CD14-positive monocyte (primary cell): Measurements from ENCODE around the gene GPC6. TPM values are rescaled to one million over a fixed set of nuclear protein-coding genes. Genes with fewer than 3 reads are reported as not detected.
"Not testable (repeated sequence)": the region's sequence is repeated elsewhere in the genome, so short reads cannot be mapped to it uniquely, and the experiment has no call there.

ENCODE experiments used
- DNase-seq, 3 donors: peaks; one replicate each; pipeline ENCODE4 v3.0.0-alpha.2; 2011 to 2022
- H2AFZ ChIP-seq: 2 replicates; pipeline ENCODE4 v1.6.0; 2012; ENCODE audit warnings: mild to moderate bottlenecking, low read depth, low read length, inconsistent platforms; ENCODE audit not compliant: insufficient read depth, poor library complexity, severe bottlenecking
- H3K27ac ChIP-seq, 2 donors: 1 replicate in 1 of 2; 2 replicates in 1 of 2; pipeline ENCODE4 v1.5.1; 2012 to 2013; ENCODE audit warnings: low read length in 2 of 2, control low read depth in 1 of 2, inconsistent platforms in 1 of 2, low read depth in 1 of 2, mild to moderate bottlenecking in 1 of 2
- H3K27me3 ChIP-seq, 2 donors: one replicate each; pipeline versions ENCODE4 v1.6.0 to v1.6.1; 2011 to 2013; ENCODE audit warnings: low read length in 2 of 2; ENCODE audit not compliant: control insufficient read depth in 2 of 2, insufficient read depth in 2 of 2
- H3K36me3 ChIP-seq, 2 donors: replicated peaks in 1 of 2; 1 replicate in 1 of 2; 2 replicates in 1 of 2; pipeline versions ENCODE4 v1.5.1 to v1.6.1; 2012 to 2013; ENCODE audit warnings: low read length in 2 of 2, control low read depth in 1 of 2, inconsistent platforms in 1 of 2, mild to moderate bottlenecking in 1 of 2; ENCODE audit not compliant: insufficient read depth in 2 of 2, control insufficient read depth in 1 of 2
- H3K4me1 ChIP-seq, 2 donors: 1 replicate in 1 of 2; 2 replicates in 1 of 2; pipeline versions ENCODE4 v1.5.1 to v1.6.1; 2012 to 2013; ENCODE audit warnings: low read length in 2 of 2, control low read depth in 1 of 2, inconsistent platforms in 1 of 2, mild to moderate bottlenecking in 1 of 2, moderate library complexity in 1 of 2; ENCODE audit not compliant: insufficient read depth in 2 of 2, control insufficient read depth in 1 of 2
- H3K4me2 ChIP-seq: replicated peaks from 2 replicates; pipeline ENCODE3; 2012; ENCODE audit warnings: low read length, moderate library complexity, mild to moderate bottlenecking; ENCODE audit not compliant: poor library complexity, severe bottlenecking; ENCODE audit errors: extremely low read depth
- H3K4me3 ChIP-seq, 3 experiments: fragments of 200-600 bp in 1 of 3; sonication (generic) in 1 of 3; replicated peaks in 1 of 3; 1 replicate in 2 of 3; 2 replicates in 1 of 3; pipeline ENCODE4 v1.5.1; 2011 to 2013; ENCODE audit warnings: low read length in 3 of 3, mild to moderate bottlenecking in 3 of 3, control low read depth in 2 of 3, low read depth in 2 of 3, inconsistent platforms in 1 of 3, moderate library complexity in 1 of 3
- H3K79me2 ChIP-seq: 2 replicates; pipeline ENCODE4 v1.6.0; 2012; ENCODE audit warnings: mild to moderate bottlenecking, control low read depth, inconsistent platforms, low read length, moderate library complexity; ENCODE audit not compliant: insufficient read depth
- H3K9ac ChIP-seq: 2 replicates; pipeline ENCODE4 v1.6.0; 2017; ENCODE audit warnings: low read length, mild to moderate bottlenecking; ENCODE audit not compliant: insufficient read depth, poor library complexity, severe bottlenecking
- H3K9me3 ChIP-seq, 2 donors: replicated peaks in 1 of 2; 1 replicate in 1 of 2; 2 replicates in 1 of 2; pipeline versions ENCODE4 v1.5.1 to v1.6.1; 2012 to 2013; ENCODE audit warnings: low read length in 2 of 2, control low read depth in 1 of 2; ENCODE audit not compliant: control insufficient read depth in 1 of 2, insufficient read depth in 1 of 2
- H4K20me1 ChIP-seq: 2 replicates; pipeline ENCODE4 v1.6.0; 2012; ENCODE audit warnings: mild to moderate bottlenecking, low read length, control low read depth, moderate library complexity; ENCODE audit not compliant: insufficient read depth
- H3K27ac Mint-ChIP-seq, 7 donors: one replicate each; pipeline ENCODE4 v1.8.0; 2020; ENCODE audit warnings: mild to moderate bottlenecking in 7 of 7, mixed read lengths in 7 of 7, moderate library complexity in 6 of 7, inconsistent platforms in 2 of 7
- H3K27me3 Mint-ChIP-seq, 3 donors: one replicate each; pipeline ENCODE4 v1.8.0; 2021 to 2022; ENCODE audit warnings: low read depth in 3 of 3, mild to moderate bottlenecking in 3 of 3, mixed read lengths in 3 of 3, moderate library complexity in 3 of 3, inconsistent platforms in 1 of 3
- H3K36me3 Mint-ChIP-seq, 2 donors: one replicate each; pipeline ENCODE4 v1.8.0; 2020; ENCODE audit warnings: mixed read lengths in 2 of 2, inconsistent platforms in 1 of 2, mild to moderate bottlenecking in 1 of 2
- H3K4me1 Mint-ChIP-seq: one replicate; pipeline ENCODE4 v1.8.0; 2020; ENCODE audit warnings: mild to moderate bottlenecking, mixed read lengths
- H3K4me3 Mint-ChIP-seq, 2 donors: one replicate each; pipeline ENCODE4 v1.8.0; 2020; ENCODE audit warnings: mild to moderate bottlenecking in 2 of 2, mixed read lengths in 2 of 2, moderate library complexity in 1 of 2
- H3K9me3 Mint-ChIP-seq, 7 donors: one replicate each; pipeline ENCODE4 v1.8.0; 2020 to 2022; ENCODE audit warnings: mixed read lengths in 7 of 7, mild to moderate bottlenecking in 6 of 7, moderate library complexity in 6 of 7, inconsistent platforms in 2 of 7
- CTCF ChIP-seq: fragments of 200-600 bp; IDR thresholded peaks from one replicate; pipeline ENCODE4 v1.8.0; 2022; ENCODE audit warnings: antibody characterized with exemption, mild to moderate bottlenecking
- WGBS: methylation state at CpG from one replicate; pipeline ENCODE4 v1.1.5; 2013; ENCODE audit warnings: missing lambda C conversion rate; ENCODE audit not compliant: insufficient coverage; 5-methylcytosine and 5-hydroxymethylcytosine counted together
- intact Hi-C, 2 donors: fragments of 100-400 bp; cut with micrococcal nuclease; formaldehyde crosslinking; loops; one replicate each; pipeline versions ENCODE4 v1.15.0 to v1.15.1; 2023
- polyA plus RNA-seq, 3 donors: library from polyadenylated mRNA; depleted of rRNA in 1 of 3; unstranded in 2 of 3; stranded (reverse) in 1 of 3; fragments of 300-500 nt in 2 of 3; fragments of >200 nt in 1 of 3; fragmentation: Illumina TruSeq in 2 of 3; gene quantifications; 1 replicate in 2 of 3; 2 replicates in 1 of 3; pipeline ENCODE4 v1.2.3, GENCODE V29; 2012 to 2021

GPC6 gene
- polyA plus RNA-seq, 3 donors: not detected

- no peaks in the 10 kb centered on the region for H3K9me3 ChIP-seq
- H3K27ac Mint-ChIP-seq: no peak overlapping the region
- peak in 2 of 3 donors; percentile 31 to 36 for DNase-seq
- no peak overlapping the region for H3K4me3 Mint-ChIP-seq
- H3K4me2 ChIP-seq: peak overlapping the region; percentile 2
- intact Hi-C loops: no loop called here
- H3K4me1 Mint-ChIP-seq: peaks cover 7% of the 10 kb centered on the region
- H3K79me2 ChIP-seq: no peaks in the 10 kb centered on the region
- H3K27me3 ChIP-seq: no peaks in the 10 kb centered on the region
- no peak for TF ChIP-seq CTCF
- no peaks in the 10 kb centered on the region for H3K36me3 ChIP-seq
- no peak overlapping the region for H3K4me3 ChIP-seq
- peaks cover 4 to 6% of the 10 kb centered on the region in 2 donors for H3K4me1 ChIP-seq
- H3K27me3 Mint-ChIP-seq: peaks cover 0 to 2% (median 0%) of the 10 kb centered on the region in 3 donors
- no peaks in the 10 kb centered on the region for H3K36me3 Mint-ChIP-seq
- H3K27ac ChIP-seq: no peak overlapping the region
- no peak overlapping the region for H2AFZ ChIP-seq
- 0% methylated on average over 2 of the region's 4 CpGs for WGBS
- H3K9me3 Mint-ChIP-seq: peaks cover 0 to 16% (median 2%) of the 10 kb centered on the region in 7 donors
- H3K9ac ChIP-seq: no peak overlapping the region
- no peaks in the 10 kb centered on the region for H4K20me1 ChIP-seq
These were observed 92.1 kb downstream of the GPC6 start for GRCh38 chr13:93318534-93319254.

GRCh38 chr13:93320942-93321341, 94.3 kb downstream of the GPC6 start:
- H3K27me3 ChIP-seq: no peaks in the 10 kb centered on the region
- H3K4me1 ChIP-seq: peaks cover 4 to 6% of the 10 kb centered on the region in 2 donors
- H3K36me3 ChIP-seq: no peaks in the 10 kb centered on the region
- Mint-ChIP-seq H3K27ac (no peak overlapping the region), H3K4me1 (peaks cover 7% of the 10 kb centered on the region), H3K36me3 (no peaks in the 10 kb centered on the region), H3K4me3 (no peak overlapping the region), H3K9me3 (peaks cover 2 to 20% (median 2%) of the 10 kb centered on the region in 7 donors), H3K27me3 (peaks cover 0 to 2% (median 0%) of the 10 kb centered on the region in 3 donors)
- no peaks in the 10 kb centered on the region for H3K9me3 ChIP-seq
- WGBS: no CpG with 5 or more reads among the region's 3 CpGs
- H3K79me2 ChIP-seq: no peaks in the 10 kb centered on the region
- no peak overlapping the region for H3K9ac ChIP-seq
- H2AFZ ChIP-seq: no peak overlapping the region
- intact Hi-C loops: no loop called here
- H3K4me3 ChIP-seq: no peak overlapping the region
- no peak overlapping the region for H3K27ac ChIP-seq
- no peaks in the 10 kb centered on the region for H4K20me1 ChIP-seq
- TF ChIP-seq CTCF: no peak
- no peak overlapping the region for H3K4me2 ChIP-seq
- DNase-seq: no peak

- H3K27me3 ChIP-seq, H3K4me1 ChIP-seq, H3K4me1 Mint-ChIP-seq, H3K4me2 ChIP-seq, H3K4me3 Mint-ChIP-seq, H3K36me3 ChIP-seq, H3K79me2 ChIP-seq, H3K27ac ChIP-seq, H3K4me3 ChIP-seq, H4K20me1 ChIP-seq, H3K36me3 Mint-ChIP-seq, H3K9me3 ChIP-seq, H2AFZ ChIP-seq, DNase-seq, H3K27me3 Mint-ChIP-seq, H3K9ac ChIP-seq, intact Hi-C loops, H3K27ac Mint-ChIP-seq: not testable (repeated sequence)
- peaks cover 0 to 13% (median 2%) of the 10 kb centered on the region in 7 donors for H3K9me3 Mint-ChIP-seq
- no CpG with 5 or more reads among the region's 1 CpG for WGBS
These were observed 97.3 kb downstream of the GPC6 start for GRCh38 chr13:93323880-93324279.
